B cell (primary cell): ENCODE measurements around the gene EPS8L3. TPM values are rescaled to one million over a fixed set of nuclear protein-coding genes. Genes with fewer than 3 reads are reported as not detected.

Source experiments
- ATAC-seq: fragments of 200-7000 bp; cut with Tn5 transposase; one replicate; pipeline ENCODE4 v1.10.0; 2021; ENCODE audit warnings: low read depth, mild to moderate bottlenecking, moderate number of reproducible peaks, moderate library complexity
- CTCF ChIA-PET: fragments of 350-600 bp; sonication (Branson Sonifier 250); formaldehyde crosslinking; loops from one replicate; lab custom pipeline; 2021; ENCODE audit warnings: antibody characterized with exemption, inconsistent platforms; lab: Charles Lee
- POLR2A ChIA-PET: fragments of 350-600 bp; sonication (Branson Sonifier 250); formaldehyde crosslinking; loops from one replicate; lab custom pipeline; 2021; ENCODE audit warnings: antibody characterized with exemption; lab: Charles Lee
- DNase-seq: peaks from one replicate; pipeline ENCODE4 v3.0.0; 2013
- H2AFZ ChIP-seq: 2 replicates; pipeline ENCODE4 v1.6.1; 2012; ENCODE audit warnings: mild to moderate bottlenecking, low read depth, low read length; ENCODE audit not compliant: insufficient read depth, poor library complexity, severe bottlenecking
- H3K27ac ChIP-seq, 2 donors: 1 replicate in 1 of 2; 2 replicates in 1 of 2; pipeline ENCODE4 v1.5.1; 2012 to 2013; ENCODE audit warnings: low read length in 2 of 2, mild to moderate bottlenecking in 2 of 2, moderate library complexity in 1 of 2
- H3K27me3 ChIP-seq, 4 experiments: fragments of 200-600 bp in 1 of 4; sonication (generic) in 1 of 4; replicated peaks in 1 of 4; 1 replicate in 2 of 4; 2 replicates in 2 of 4; pipeline versions ENCODE4 v1.6.1 to v1.7.0; 2013 to 2016; ENCODE audit warnings: low read length in 3 of 4, mild to moderate bottlenecking in 2 of 4, mixed read lengths in 1 of 4, moderate library complexity in 1 of 4; ENCODE audit not compliant: insufficient read depth in 4 of 4, control insufficient read depth in 3 of 4; ENCODE audit errors: control extremely low read depth in 1 of 4
- H3K36me3 ChIP-seq, 2 experiments: replicated peaks in 1 of 2; 1 replicate in 1 of 2; 2 replicates in 1 of 2; pipeline versions ENCODE4 v1.6.1 to v1.7.1; 2013; ENCODE audit warnings: low read length in 1 of 2; ENCODE audit not compliant: insufficient read depth in 2 of 2, control insufficient read depth in 1 of 2; ENCODE audit errors: control extremely low read depth in 1 of 2, extremely low read depth in 1 of 2
- H3K4me1 ChIP-seq, 2 donors: fragments of 200-600 bp in 1 of 2; sonication (generic) in 1 of 2; 1 replicate in 1 of 2; 2 replicates in 1 of 2; pipeline versions ENCODE4 v1.5.1 to v1.6.1; 2013 to 2017; ENCODE audit warnings: low read length in 2 of 2; ENCODE audit not compliant: control insufficient read depth in 2 of 2, insufficient read depth in 2 of 2
- H3K4me2 ChIP-seq: replicated peaks from 2 replicates; pipeline ENCODE3; 2012; ENCODE audit warnings: mild to moderate bottlenecking, low read depth, low read length; ENCODE audit not compliant: poor library complexity, severe bottlenecking
- H3K4me3 ChIP-seq, 5 experiments: fragments of 200-600 bp in 1 of 5; sonication (generic) in 1 of 5; 1 replicate in 3 of 5; 2 replicates in 2 of 5; pipeline versions ENCODE4 v1.5.1 to v1.7.0; 2011 to 2016; ENCODE audit warnings: low read length in 4 of 5, mild to moderate bottlenecking in 4 of 5, low read depth in 2 of 5, control low read depth in 1 of 5, moderate library complexity in 1 of 5; ENCODE audit not compliant: insufficient read depth in 1 of 5; ENCODE audit errors: control extremely low read depth in 1 of 5, extremely low read depth in 1 of 5
- H3K79me2 ChIP-seq: fragments of 200-600 bp; sonication (generic); one replicate; pipeline ENCODE4 v1.6.0; 2016; ENCODE audit warnings: low read length; ENCODE audit not compliant: control insufficient read depth, insufficient read depth
- H3K9ac ChIP-seq: fragments of 200-600 bp; sonication (generic); 2 replicates; pipeline ENCODE4 v1.6.1; 2017; ENCODE audit warnings: mild to moderate bottlenecking, low read length, moderate library complexity
- H3K9me3 ChIP-seq, 3 donors: one replicate each; pipeline versions ENCODE4 v1.6.1 to v1.7.1; 2013; ENCODE audit warnings: low read length in 2 of 3; ENCODE audit not compliant: control insufficient read depth in 2 of 3, insufficient read depth in 1 of 3; ENCODE audit errors: control extremely low read depth in 1 of 3
- H4K20me1 ChIP-seq: 2 replicates; pipeline ENCODE4 v1.6.0; 2012; ENCODE audit warnings: mild to moderate bottlenecking, low read length; ENCODE audit not compliant: insufficient read depth, control insufficient read depth, poor library complexity, severe bottlenecking
- H3K27ac Mint-ChIP-seq: one replicate; pipeline ENCODE4 v1.8.0; 2021; ENCODE audit warnings: mixed read lengths
- H3K27me3 Mint-ChIP-seq: one replicate; pipeline ENCODE4 v1.8.0; 2021; ENCODE audit warnings: mixed read lengths
- H3K4me1 Mint-ChIP-seq: one replicate; pipeline ENCODE4 v1.8.0; 2021; ENCODE audit warnings: mixed read lengths
- H3K4me3 Mint-ChIP-seq: one replicate; pipeline ENCODE4 v1.8.0; 2021; ENCODE audit warnings: mixed read lengths
- H3K9me3 Mint-ChIP-seq: one replicate; pipeline ENCODE4 v1.8.0; 2022; ENCODE audit warnings: mixed read lengths; ENCODE audit not compliant: insufficient read depth
- CTCF ChIP-seq: fragments of 200-600 bp; IDR thresholded peaks from one replicate; pipeline ENCODE4 v1.8.0; 2022; ENCODE audit warnings: antibody characterized with exemption, mild to moderate bottlenecking
- EZH2 ChIP-seq: IDR thresholded peaks from 2 replicates; pipeline ENCODE4 v1.6.1; 2012; ENCODE audit warnings: borderline replicate concordance, low read depth, mild to moderate bottlenecking, moderate library complexity, low read length; ENCODE audit not compliant: insufficient read depth, poor library complexity, severe bottlenecking
- WGBS: methylation state at CpG from one replicate; pipeline ENCODE4 v1.1.5; 2013; ENCODE audit warnings: missing lambda C conversion rate; ENCODE audit not compliant: insufficient coverage; 5-methylcytosine and 5-hydroxymethylcytosine counted together
- intact Hi-C: fragments of 100-400 bp; cut with micrococcal nuclease; formaldehyde crosslinking; loops from one replicate; pipeline ENCODE4 v1.10.0; 2022
- polyA plus RNA-seq: library from polyadenylated mRNA; depleted of rRNA; stranded (reverse); fragments of >200 nt; gene quantifications from 2 replicates; pipeline ENCODE4 v1.2.3, GENCODE V29; 2012
- total RNA-seq, 2 donors: library from RNA; stranded (reverse); fragments of 120-200 nt in 1 of 2; gene quantifications; 1 replicate in 1 of 2; 2 replicates in 1 of 2; pipeline versions ENCODE4 v1.2.3 to v1.2.4, GENCODE V29; 2013 to 2022

The EPS8L3 gene
- total and polyA plus RNA-seq, 2 donors (not counting 1 experiment from before 2014, with no cell fraction given), result not detected

- TF ChIP-seq EZH2 (no peak), CTCF (no peak)
- Histone ChIP-seq H3K4me1 (peaks cover 6 to 20% of the 10 kb centered on the region in 2 donors), H3K79me2 (no peaks in the 10 kb centered on the region), H2AFZ (no peak overlapping the region), H3K4me3 (no peak overlapping the region), H3K9me3 (no peaks in the 10 kb centered on the region), H3K9ac (no peak overlapping the region), H3K36me3 (no peaks in the 10 kb centered on the region), H4K20me1 (no peaks in the 10 kb centered on the region), H3K27ac (no peak overlapping the region), H3K4me2 (no peak overlapping the region), H3K27me3 (peaks cover 0 to 9% (median 0%) of the 10 kb centered on the region in 4 experiments)
- peaks cover 13% of the 10 kb centered on the region for H3K4me1 Mint-ChIP-seq
- ChIA-PET CTCF (interaction anchor here (1.0 kb wide), 1 partner anchor 181 kb away, joined by 3 read pairs; the partner anchor contains the start of gene AHCYL1), POLR2A (no interaction called here)
- intact Hi-C loops, result no loop called here
- H3K9me3 Mint-ChIP-seq, result no peaks in the 10 kb centered on the region
- no peak overlapping the region for H3K27ac Mint-ChIP-seq
- WGBS, result 55% methylated on average over 9 of the region's 10 CpGs
- DNase-seq (no peak), ATAC-seq (no peak)
- no peak overlapping the region for H3K4me3 Mint-ChIP-seq
- peaks cover 4% of the 10 kb centered on the region for H3K27me3 Mint-ChIP-seq
Measured at GRCh38 chr1:109803901-109804331, 40.2 kb upstream of the EPS8L3 start.

GRCh38 chr1:109802901-109803561, 39.3 kb upstream of the EPS8L3 start:
- H3K27me3 Mint-ChIP-seq, result peaks cover 7% of the 10 kb centered on the region
- intact Hi-C loops, result no loop called here
- no peaks in the 10 kb centered on the region for H3K9me3 ChIP-seq
- ChIA-PET POLR2A (no interaction called here), CTCF (interaction anchor here (1.5 kb wide), 2 partner anchors 30 to 178 kb away, joined by 3 read pairs; no protein-coding TSS in a partner anchor)
- H3K27me3 ChIP-seq, result peaks cover 0 to 6% (median 0%) of the 10 kb centered on the region in 4 experiments
- H3K4me3 Mint-ChIP-seq, result no peak overlapping the region
- 91% methylated on average over 5 of the region's 5 CpGs for WGBS
- H3K27ac Mint-ChIP-seq, result no peak overlapping the region
- H3K79me2 ChIP-seq, result no peaks in the 10 kb centered on the region
- H3K4me3 ChIP-seq, result no peak overlapping the region
- H4K20me1 ChIP-seq, result no peaks in the 10 kb centered on the region
- no peak overlapping the region for H2AFZ ChIP-seq
- H3K4me1 Mint-ChIP-seq, result peaks cover 9% of the 10 kb centered on the region
- no peaks in the 10 kb centered on the region for H3K9me3 Mint-ChIP-seq
- DNase-seq (no peak), ATAC-seq (no peak)
- H3K4me1 ChIP-seq, result peaks cover 3 to 11% of the 10 kb centered on the region in 2 donors
- TF ChIP-seq CTCF (no peak), EZH2 (no peak)
- H3K9ac ChIP-seq, result no peak overlapping the region
- no peak overlapping the region for H3K4me2 ChIP-seq
- H3K36me3 ChIP-seq, result no peaks in the 10 kb centered on the region
- no peak overlapping the region for H3K27ac ChIP-seq
